GM19023 (cell line): ENCODE results near the gene SIRT3.

Source experiments
- ATAC-seq: cut with Tn5 transposase; IDR thresholded peaks from one replicate; pipeline ENCODE4 v1.9.1; 2021; ENCODE audit warnings: mild to moderate bottlenecking, moderate library complexity; ENCODE audit not compliant: unreplicated experiment

SIRT3 gene

GRCh38 chr11:271319-271715 is 35.2 kb upstream of the SIRT3 start:
- ATAC-seq, result no peak

GRCh38 chr11:270451-271318 is 34.5 kb upstream of the SIRT3 start:
- ATAC-seq, result no peak

- ATAC-seq, result peak; percentile 65
Measured at GRCh38 chr11:269146-269890, 33.2 kb upstream of the SIRT3 start.

GRCh38 chr11:268716-269145 is 32.6 kb upstream of the SIRT3 start:
- ATAC-seq, result peak; percentile 60

GRCh38 chr11:267491-267994 is 31.4 kb upstream of the SIRT3 start:
- no peak for ATAC-seq

- ATAC-seq, result no peak
Measured at GRCh38 chr11:266676-267439, 30.7 kb upstream of the SIRT3 start.

- no peak for ATAC-seq
Measured at GRCh38 chr11:261624-262023, 25.5 kb upstream of the SIRT3 start.

GRCh38 chr11:259413-259812 is 23.3 kb upstream of the SIRT3 start:
- ATAC-seq, result no peak

GRCh38 chr11:257766-258493 is 21.8 kb upstream of the SIRT3 start:
- no peak for ATAC-seq

- no peak for ATAC-seq
Measured at GRCh38 chr11:256952-257737, 21.0 kb upstream of the SIRT3 start.

- no peak for ATAC-seq
Measured at GRCh38 chr11:255816-256215, 19.7 kb upstream of the SIRT3 start.

GRCh38 chr11:255176-255575 is 19.0 kb upstream of the SIRT3 start:
- no peak for ATAC-seq

GRCh38 chr11:253886-254270 is 17.7 kb upstream of the SIRT3 start:
- ATAC-seq, result no peak

- no peak for ATAC-seq
Measured at GRCh38 chr11:253160-253885, 17.2 kb upstream of the SIRT3 start.

GRCh38 chr11:252666-253065 is 16.5 kb upstream of the SIRT3 start:
- ATAC-seq, result no peak

GRCh38 chr11:251550-251949 is 15.4 kb upstream of the SIRT3 start:
- ATAC-seq, result no peak

- ATAC-seq, result no peak
Measured at GRCh38 chr11:250740-251299, 14.7 kb upstream of the SIRT3 start.

- ATAC-seq, result no peak
Measured at GRCh38 chr11:250274-250673, 14.1 kb upstream of the SIRT3 start.

GRCh38 chr11:249062-249461 is 12.9 kb upstream of the SIRT3 start:
- no peak for ATAC-seq
